ENCODE results near the gene NUDT14. TPM values are rescaled to one million over a fixed set of nuclear protein-coding genes. Genes with fewer than 3 reads are reported as not detected.
A peak's percentile ranks its signal among the peaks of the same experiment; 100 is the strongest.

The NUDT14 gene
- total RNA-seq (2012; rRNA removed): 7.9 and 15.3 TPM in 2 replicates

DNA sequence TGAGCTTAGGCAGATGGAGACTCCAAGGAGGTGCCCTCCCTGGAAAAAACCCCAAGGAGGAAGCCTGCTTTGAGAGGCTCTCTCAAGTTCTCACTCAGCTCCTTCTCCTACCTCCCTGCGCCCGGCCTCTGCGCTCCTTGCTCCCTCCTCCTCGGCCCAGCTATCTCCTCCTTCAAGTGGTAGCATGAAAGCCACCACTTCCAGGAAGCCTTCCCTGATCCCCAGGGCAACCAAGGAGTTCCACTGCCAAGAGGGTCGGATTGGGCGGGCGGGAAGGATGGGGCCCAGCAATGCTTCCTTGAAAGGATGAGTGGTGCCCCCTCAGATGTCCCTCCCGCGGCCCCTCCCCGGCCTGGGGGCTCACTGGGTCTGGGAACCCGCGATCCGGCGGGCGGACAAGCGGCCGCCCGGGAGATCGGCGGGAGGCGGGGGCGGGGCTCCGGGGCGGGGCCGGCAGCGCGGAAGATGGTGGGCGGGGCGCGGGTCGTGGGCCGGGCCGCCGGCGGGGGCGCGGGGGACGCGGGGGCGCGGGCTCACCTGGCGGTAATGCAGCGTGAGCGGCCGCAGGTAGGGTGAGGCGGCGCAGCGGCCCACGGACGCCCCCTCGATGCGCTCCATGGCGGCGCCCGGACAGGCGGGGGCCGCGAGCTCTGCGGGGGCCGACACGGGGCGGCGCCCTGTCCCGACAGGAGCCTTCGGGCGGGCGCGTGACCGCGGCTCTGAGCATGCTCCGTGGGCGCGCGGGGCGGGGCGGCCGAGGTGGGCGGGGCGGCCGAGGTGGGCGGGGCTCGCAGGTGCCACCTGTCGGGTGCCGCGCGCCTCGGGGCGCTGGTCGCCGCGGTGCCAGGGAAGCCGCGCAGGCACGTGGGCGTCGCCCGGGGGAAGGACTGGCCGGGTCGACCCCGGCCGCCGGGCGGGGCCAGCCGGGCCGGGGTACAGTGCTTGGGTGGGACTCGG lies at the start of gene NUDT14:
Gene NUDT14, minus strand, starts transcription at position 721 of the 957 bp plus-strand sequence. Its CDS starts 103 bp downstream, at position 618.
- H3K9ac ChIP-seq (ENCODE audit: low read depth, low read length): no peak within 1 kb of the TSS
- H3K9me3 ChIP-seq (replicated peaks; ENCODE audit: low read length): no peaks in the 10 kb centered on the region
- H3K4me3 ChIP-seq (ENCODE audit: low read length): peak within 1 kb of the TSS; percentile 71
- H3K36me3 ChIP-seq (ENCODE audit: insufficient read depth, low read length): no peaks in the 10 kb centered on the region
- H3K4me1 ChIP-seq (ENCODE audit: control insufficient read depth, insufficient read depth, low read length): peaks cover 20% of the 10 kb centered on the region
- H3K4me2 ChIP-seq (ENCODE audit: low read length): peak within 1 kb of the TSS; percentile 66
- H3K27me3 ChIP-seq (ENCODE audit: control insufficient read depth, insufficient read depth, low read length): peaks cover 47% of the 10 kb centered on the region

DNA sequence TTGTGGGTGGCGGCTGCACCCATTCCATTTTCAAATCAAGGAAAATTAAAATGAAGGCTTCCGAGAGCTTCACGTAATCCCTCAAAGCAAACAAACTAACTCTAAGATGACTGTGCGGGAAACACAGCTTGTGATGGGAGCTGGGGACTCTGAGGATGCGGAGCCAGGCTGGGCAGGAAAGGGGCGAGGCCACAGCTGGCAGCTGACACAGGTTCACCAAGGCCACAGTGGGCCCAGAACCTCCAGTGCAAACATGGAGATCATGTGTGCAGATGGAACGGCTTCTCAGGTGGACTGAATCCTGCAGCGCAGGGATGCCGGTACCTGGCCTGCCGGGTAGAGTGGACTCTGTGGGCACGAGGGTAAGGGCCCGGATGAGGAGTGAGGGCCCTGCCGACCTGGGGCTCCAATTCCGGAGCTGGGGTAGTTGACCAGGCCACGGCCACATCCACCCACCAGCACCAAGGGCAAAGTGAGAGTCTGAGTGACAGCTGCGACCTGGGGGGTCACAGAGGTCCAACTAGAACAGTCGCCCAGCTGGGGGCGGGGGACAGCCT lies 48.1 kb upstream of the NUDT14 start:
- Histone ChIP-seq H3K27me3 (ENCODE audit: control insufficient read depth, insufficient read depth, low read length) (no peaks in the 10 kb centered on the region), H3K4me1 (ENCODE audit: control insufficient read depth, insufficient read depth, low read length) (no peaks in the 10 kb centered on the region), H3K36me3 (ENCODE audit: insufficient read depth, low read length) (peaks cover 3% of the 10 kb centered on the region), H3K9me3 (replicated peaks; ENCODE audit: low read length) (no peaks in the 10 kb centered on the region), H3K4me2 (ENCODE audit: low read length) (no peak overlapping the region), H3K9ac (ENCODE audit: low read depth, low read length) (no peak overlapping the region), H3K4me3 (ENCODE audit: low read length) (no peak overlapping the region)

DNA sequence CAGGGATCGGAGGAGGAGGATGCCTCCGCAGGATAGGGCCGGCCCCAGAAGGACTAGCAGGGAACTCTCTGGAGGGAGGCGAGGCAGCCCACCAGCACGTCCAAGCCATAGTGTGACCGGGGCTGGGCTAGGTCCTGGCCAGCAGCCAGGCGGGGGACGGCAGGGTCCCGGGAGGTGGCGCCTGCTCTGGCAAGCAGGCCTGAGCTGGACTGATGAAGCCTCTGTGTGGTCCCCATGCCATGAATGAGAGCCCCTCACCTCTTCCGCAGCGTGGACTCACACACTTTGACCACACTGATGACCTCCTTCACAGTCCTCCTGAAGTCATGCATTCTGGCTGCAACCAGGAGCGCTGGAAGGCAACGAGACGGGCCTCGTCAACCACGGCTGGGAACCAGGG lies 47.5 kb upstream of the NUDT14 start:
- H3K9ac ChIP-seq (ENCODE audit: low read depth, low read length): no peak overlapping the region
- H3K27me3 ChIP-seq (ENCODE audit: control insufficient read depth, insufficient read depth, low read length): no peaks in the 10 kb centered on the region
- no peaks in the 10 kb centered on the region for H3K9me3 ChIP-seq (replicated peaks; ENCODE audit: low read length)
- peaks cover 3% of the 10 kb centered on the region for H3K36me3 ChIP-seq (ENCODE audit: insufficient read depth, low read length)
- no peak overlapping the region for H3K4me2 ChIP-seq (ENCODE audit: low read length)
- no peak overlapping the region for H3K4me3 ChIP-seq (ENCODE audit: low read length)
- no peaks in the 10 kb centered on the region for H3K4me1 ChIP-seq (ENCODE audit: control insufficient read depth, insufficient read depth, low read length)

DNA sequence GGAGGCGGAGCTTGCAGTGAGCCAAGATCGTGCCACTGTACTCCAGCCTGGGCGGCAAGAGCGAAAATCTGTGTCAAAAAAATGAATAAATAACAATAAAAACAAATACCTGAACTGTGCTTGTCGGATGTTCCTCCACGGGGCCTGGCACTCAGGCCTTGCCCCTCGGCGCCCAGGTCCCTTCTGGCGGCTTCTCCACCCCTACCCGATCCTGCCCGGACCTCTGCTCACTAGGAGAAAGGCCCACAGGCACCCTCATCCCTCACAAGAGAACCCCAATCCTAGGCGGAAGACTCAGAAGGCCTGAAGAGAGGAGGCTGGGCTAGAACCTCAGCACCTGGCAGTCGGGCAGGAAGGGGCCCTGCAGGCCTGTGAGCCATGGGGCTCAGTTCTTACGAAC lies 46.2 kb upstream of the NUDT14 start:
- H3K36me3 ChIP-seq (ENCODE audit: insufficient read depth, low read length): peaks cover 11% of the 10 kb centered on the region
- no peaks in the 10 kb centered on the region for H3K27me3 ChIP-seq (ENCODE audit: control insufficient read depth, insufficient read depth, low read length)
- H3K4me1 ChIP-seq (ENCODE audit: control insufficient read depth, insufficient read depth, low read length): no peaks in the 10 kb centered on the region
- no peak overlapping the region for H3K4me3 ChIP-seq (ENCODE audit: low read length)
- H3K9me3 ChIP-seq (replicated peaks; ENCODE audit: low read length): no peaks in the 10 kb centered on the region
- H3K9ac ChIP-seq (ENCODE audit: low read depth, low read length): no peak overlapping the region
- no peak overlapping the region for H3K4me2 ChIP-seq (ENCODE audit: low read length)

DNA sequence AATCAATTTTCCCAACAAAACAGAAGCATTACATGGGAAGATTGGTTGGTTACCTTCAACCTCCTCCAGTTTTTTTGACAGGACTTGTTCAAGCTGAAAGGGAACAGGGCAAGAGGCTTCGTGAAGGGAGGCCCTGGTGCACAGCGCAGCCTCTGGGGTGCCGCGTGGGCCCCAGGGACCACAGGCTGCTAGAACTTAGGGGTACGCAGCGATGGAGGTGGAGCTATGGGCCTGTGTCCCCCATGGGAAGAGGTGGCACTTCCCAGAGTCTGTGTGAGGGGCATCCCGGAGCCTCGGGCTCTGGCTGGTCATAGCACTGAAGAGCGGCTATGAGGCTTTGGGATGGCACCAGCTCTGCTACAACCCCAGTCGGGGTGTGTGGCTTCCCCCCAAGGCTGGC lies 45.1 kb upstream of the NUDT14 start:
- H3K4me1 ChIP-seq (ENCODE audit: control insufficient read depth, insufficient read depth, low read length): no peaks in the 10 kb centered on the region
- H3K27me3 ChIP-seq (ENCODE audit: control insufficient read depth, insufficient read depth, low read length): no peaks in the 10 kb centered on the region
- H3K36me3 ChIP-seq (ENCODE audit: insufficient read depth, low read length): peaks cover 21% of the 10 kb centered on the region
- H3K4me2 ChIP-seq (ENCODE audit: low read length): no peak overlapping the region
- H3K4me3 ChIP-seq (ENCODE audit: low read length): no peak overlapping the region
- H3K9me3 ChIP-seq (replicated peaks; ENCODE audit: low read length): no peaks in the 10 kb centered on the region
- no peak overlapping the region for H3K9ac ChIP-seq (ENCODE audit: low read depth, low read length)

DNA sequence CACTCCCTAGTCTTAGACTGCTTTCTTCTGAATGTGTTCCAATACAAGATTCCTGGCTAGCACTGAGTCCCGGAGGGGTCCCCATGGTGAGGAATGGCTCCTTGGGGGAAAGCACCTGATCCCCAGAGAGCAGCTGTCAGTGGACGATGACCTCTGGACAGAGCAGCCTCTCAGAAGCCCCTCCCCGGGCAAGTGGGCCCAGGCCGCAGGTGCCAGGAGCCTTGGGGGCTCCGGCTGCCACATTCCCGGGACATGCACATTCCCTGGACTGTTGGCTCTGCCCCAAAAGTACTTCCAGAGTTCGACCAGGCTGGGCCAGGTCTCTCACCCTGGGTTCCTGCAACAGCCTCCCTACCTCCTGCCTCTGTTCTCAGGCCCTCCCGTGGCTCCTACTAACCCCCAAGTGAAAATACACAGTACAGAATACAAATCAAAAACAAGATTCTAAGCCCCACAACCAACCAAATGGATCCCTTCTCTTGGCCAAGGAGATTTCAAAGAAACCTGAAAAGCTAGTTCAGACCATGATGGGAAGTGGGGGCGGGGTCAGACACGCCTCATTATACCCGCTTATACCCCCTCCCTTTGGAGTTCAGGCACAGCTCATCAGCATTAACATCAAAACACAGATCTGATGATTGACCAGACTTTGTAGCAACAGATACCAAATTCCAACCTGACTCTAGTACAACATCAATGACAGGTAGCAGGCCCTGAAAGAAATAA lies 43.9 kb upstream of the NUDT14 start:
- Histone ChIP-seq H3K27me3 (ENCODE audit: control insufficient read depth, insufficient read depth, low read length) (no peaks in the 10 kb centered on the region), H3K9ac (ENCODE audit: low read depth, low read length) (no peak overlapping the region), H3K4me3 (ENCODE audit: low read length) (no peak overlapping the region)

DNA sequence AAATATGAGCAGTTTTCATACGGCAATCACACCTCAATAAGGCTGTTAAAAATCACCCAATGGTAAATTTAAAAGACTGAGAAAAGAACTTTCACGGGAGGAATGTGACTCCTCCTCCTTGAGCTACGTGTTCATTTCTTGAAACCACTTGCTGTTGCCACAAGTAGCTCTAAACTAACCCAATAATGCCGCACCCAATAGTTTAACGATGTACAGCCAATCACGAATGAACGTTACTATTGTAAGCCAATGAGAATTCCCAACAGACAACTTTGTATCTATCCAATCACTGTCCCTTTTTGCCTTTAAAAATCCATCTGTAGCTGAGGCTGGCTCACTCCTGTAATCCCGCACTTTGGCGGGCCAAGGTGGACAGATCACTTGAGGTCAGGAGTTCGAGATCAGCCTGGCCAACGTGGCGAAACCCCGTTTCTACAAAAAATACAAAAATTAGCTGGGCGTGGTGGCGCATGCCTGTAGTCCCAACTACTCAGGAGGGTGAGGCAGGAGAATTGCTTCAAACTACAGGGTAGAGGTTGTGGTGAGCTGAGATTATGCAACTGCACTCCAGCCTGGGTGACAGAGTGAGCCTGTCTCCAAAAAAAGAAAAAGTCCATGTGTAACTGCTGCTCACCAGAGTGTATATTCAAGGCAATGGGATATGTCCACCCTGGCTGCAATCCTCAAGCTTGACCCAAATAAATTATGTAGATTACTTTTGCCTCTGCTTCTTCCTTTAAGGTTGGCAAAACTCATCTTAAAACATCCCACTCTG lies 42.8 kb upstream of the NUDT14 start:
- Histone ChIP-seq H3K4me3 (ENCODE audit: low read length) (no peak overlapping the region), H3K4me1 (ENCODE audit: control insufficient read depth, insufficient read depth, low read length) (no peaks in the 10 kb centered on the region), H3K36me3 (ENCODE audit: insufficient read depth, low read length) (peaks cover 30% of the 10 kb centered on the region), H3K9ac (ENCODE audit: low read depth, low read length) (no peak overlapping the region), H3K9me3 (replicated peaks; ENCODE audit: low read length) (no peaks in the 10 kb centered on the region), H3K4me2 (ENCODE audit: low read length) (no peak overlapping the region), H3K27me3 (ENCODE audit: control insufficient read depth, insufficient read depth, low read length) (no peaks in the 10 kb centered on the region)

More for the DNA sequence above, 43.9 kb upstream of the NUDT14 start:
- H3K36me3 ChIP-seq (ENCODE audit: insufficient read depth, low read length): peaks cover 27% of the 10 kb centered on the region
- no peaks in the 10 kb centered on the region for H3K9me3 ChIP-seq (replicated peaks; ENCODE audit: low read length)
- H3K4me2 ChIP-seq (ENCODE audit: low read length): no peak overlapping the region
- no peaks in the 10 kb centered on the region for H3K4me1 ChIP-seq (ENCODE audit: control insufficient read depth, insufficient read depth, low read length)

DNA sequence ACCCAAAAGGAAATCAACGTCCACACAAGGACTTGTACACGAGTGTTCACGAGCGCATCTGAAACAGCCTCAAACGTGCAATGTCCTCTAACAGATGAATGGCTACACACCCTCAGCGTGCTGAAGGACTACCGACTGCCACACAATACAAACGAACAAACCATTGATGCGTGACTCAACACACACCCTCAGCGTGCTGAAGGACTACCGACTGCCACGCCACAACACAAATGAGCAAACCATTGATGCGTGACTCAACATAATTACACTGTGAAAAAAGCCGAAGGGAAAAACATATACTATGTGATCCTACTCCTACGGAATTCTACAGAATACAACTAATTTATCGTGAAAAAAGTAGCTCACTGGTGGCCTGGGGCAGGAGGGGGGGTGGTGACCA lies 42.1 kb upstream of the NUDT14 start:
- H3K9ac ChIP-seq (ENCODE audit: low read depth, low read length): no peak overlapping the region
- no peak overlapping the region for H3K4me2 ChIP-seq (ENCODE audit: low read length)
- H3K36me3 ChIP-seq (ENCODE audit: insufficient read depth, low read length): peaks cover 35% of the 10 kb centered on the region
- no peaks in the 10 kb centered on the region for H3K4me1 ChIP-seq (ENCODE audit: control insufficient read depth, insufficient read depth, low read length)
- no peaks in the 10 kb centered on the region for H3K27me3 ChIP-seq (ENCODE audit: control insufficient read depth, insufficient read depth, low read length)
- H3K9me3 ChIP-seq (replicated peaks; ENCODE audit: low read length): no peaks in the 10 kb centered on the region
- no peak overlapping the region for H3K4me3 ChIP-seq (ENCODE audit: low read length)

DNA sequence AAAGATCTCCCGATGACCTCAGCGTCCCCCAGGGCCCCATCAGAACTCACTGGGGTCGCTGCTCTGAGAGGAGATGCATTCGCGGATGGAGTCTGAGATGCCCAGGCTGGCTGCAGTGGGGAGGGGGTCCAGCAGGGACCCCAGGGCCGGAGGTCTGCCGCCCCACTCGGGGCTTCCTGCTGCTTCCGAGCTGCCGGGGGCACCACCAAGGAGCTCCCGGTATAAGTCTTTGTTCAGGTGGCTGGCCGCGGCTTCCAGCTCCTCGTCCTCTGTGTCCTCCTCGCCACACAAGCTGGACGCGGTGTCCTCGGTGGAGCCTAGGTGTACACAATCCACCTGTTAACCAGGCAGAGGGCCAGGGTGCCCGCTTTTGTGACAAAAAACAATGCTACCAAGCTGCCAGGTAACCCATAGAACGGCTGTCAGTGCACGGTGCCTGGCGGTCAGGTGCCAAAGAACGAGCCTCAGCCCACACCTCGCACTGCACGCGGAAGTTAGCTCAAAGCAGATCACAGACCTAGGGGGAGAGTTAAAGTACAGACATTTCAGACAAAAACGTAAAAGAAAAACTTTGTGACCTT lies 40.6 kb upstream of the NUDT14 start:
- H3K9me3 ChIP-seq (replicated peaks; ENCODE audit: low read length): no peaks in the 10 kb centered on the region
- H3K4me1 ChIP-seq (ENCODE audit: control insufficient read depth, insufficient read depth, low read length): no peaks in the 10 kb centered on the region
- peaks cover 39% of the 10 kb centered on the region for H3K36me3 ChIP-seq (ENCODE audit: insufficient read depth, low read length)
- no peak overlapping the region for H3K4me3 ChIP-seq (ENCODE audit: low read length)
- H3K27me3 ChIP-seq (ENCODE audit: control insufficient read depth, insufficient read depth, low read length): no peaks in the 10 kb centered on the region
- H3K9ac ChIP-seq (ENCODE audit: low read depth, low read length): no peak overlapping the region
- no peak overlapping the region for H3K4me2 ChIP-seq (ENCODE audit: low read length)

DNA sequence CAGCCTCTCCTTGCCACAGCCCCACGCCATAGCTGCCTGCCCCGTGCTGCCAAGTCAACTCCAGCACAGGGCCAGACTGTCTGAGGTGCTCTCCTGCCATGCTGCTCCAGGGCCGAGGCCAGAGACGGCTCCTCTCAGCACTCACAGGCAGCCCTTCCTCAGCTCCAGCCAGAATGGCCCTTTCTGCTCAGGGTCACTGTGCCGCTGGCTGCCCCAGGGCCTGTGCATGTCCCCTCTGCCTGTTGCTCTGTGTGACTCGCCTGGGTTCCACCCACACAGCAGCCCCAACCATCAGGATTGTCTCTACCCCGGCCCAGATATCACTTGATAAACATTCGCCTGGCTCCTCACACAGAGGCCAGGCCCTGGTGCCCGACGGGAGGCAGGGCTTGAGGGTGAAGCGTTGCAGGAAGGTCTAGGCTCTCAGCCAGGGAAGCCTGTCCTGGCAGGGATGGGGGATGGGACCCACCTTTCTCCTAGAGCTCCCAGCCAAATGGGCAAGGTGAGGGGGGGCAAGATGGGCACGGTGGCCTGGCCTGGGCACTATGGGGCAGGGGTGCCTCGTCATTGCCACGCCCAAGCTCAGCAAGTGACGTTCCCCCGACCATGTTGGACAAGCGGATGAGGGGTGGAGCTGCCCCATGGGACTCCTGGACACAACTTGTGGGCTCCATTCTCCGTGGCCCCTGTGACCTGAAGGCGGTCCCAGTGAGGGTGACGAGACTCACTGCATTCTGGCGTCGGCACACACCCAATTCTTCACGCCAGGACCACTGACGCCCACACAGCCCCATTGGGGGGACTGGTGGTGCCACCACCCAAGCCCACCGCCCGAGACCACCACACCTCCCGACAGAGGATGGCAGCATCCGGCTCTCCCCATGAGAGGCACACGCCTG lies 39.8 kb upstream of the NUDT14 start:
- Histone ChIP-seq H3K27me3 (ENCODE audit: control insufficient read depth, insufficient read depth, low read length) (no peaks in the 10 kb centered on the region), H3K9ac (ENCODE audit: low read depth, low read length) (no peak overlapping the region), H3K4me3 (ENCODE audit: low read length) (no peak overlapping the region), H3K36me3 (ENCODE audit: insufficient read depth, low read length) (peaks cover 37% of the 10 kb centered on the region), H3K4me2 (ENCODE audit: low read length) (no peak overlapping the region), H3K9me3 (replicated peaks; ENCODE audit: low read length) (no peaks in the 10 kb centered on the region), H3K4me1 (ENCODE audit: control insufficient read depth, insufficient read depth, low read length) (no peaks in the 10 kb centered on the region)
